WTC11 (cell line): Measurements from ENCODE around the gene S100B. TPM values are rescaled to one million over a fixed set of nuclear protein-coding genes. Genes with fewer than 3 reads are reported as not detected.

Source experiments
- ATAC-seq: fragments of 200-7000 bp; cut with Tn5 transposase; 2 replicates; pipeline ENCODE4 v1.10.0; 2021; ENCODE audit warnings: mild to moderate bottlenecking, moderate library complexity
- CTCF ChIA-PET: fragments of 300-600 bp; sonication (Branson Sonifier 250); formaldehyde crosslinking; loops from one replicate; lab custom pipeline; 2021; ENCODE audit warnings: antibody characterized with exemption; lab: Charles Lee
- POLR2A ChIA-PET: fragments of 350-600 bp; sonication (Branson Sonifier 250); formaldehyde crosslinking; loops from one replicate; lab custom pipeline; 2021; ENCODE audit warnings: antibody characterized with exemption; lab: Charles Lee
- DNase-seq: peaks from one replicate; pipeline ENCODE4 v3.0.0; 2021; ENCODE audit warnings: low spot score
- H3K27ac Mint-ChIP-seq: 2 replicates; pipeline ENCODE4 v1.8.0; 2021; ENCODE audit warnings: mixed read lengths
- H3K27me3 Mint-ChIP-seq: 2 replicates; pipeline ENCODE4 v1.8.0; 2021; ENCODE audit warnings: low read depth, mild to moderate bottlenecking, moderate library complexity, mixed read lengths
- H3K36me3 Mint-ChIP-seq: 2 replicates; pipeline ENCODE4 v1.8.0; 2021; ENCODE audit warnings: mixed read lengths
- H3K4me1 Mint-ChIP-seq: 2 replicates; pipeline ENCODE4 v1.8.0; 2022; ENCODE audit warnings: mixed read lengths
- H3K4me3 Mint-ChIP-seq: 2 replicates; pipeline ENCODE4 v1.8.0; 2021; ENCODE audit warnings: mild to moderate bottlenecking, moderate library complexity, mixed read lengths
- H3K9me3 Mint-ChIP-seq: 2 replicates; pipeline ENCODE4 v1.8.0; 2021; ENCODE audit warnings: mixed read lengths
- CDX4 ChIP-seq: fragments of 250-450 bp; sonication (Bioruptor Pico); IDR thresholded peaks from 2 replicates; pipeline ENCODE4 v1.9.0; 2021; ENCODE audit warnings: moderate library complexity, mild to moderate bottlenecking, inconsistent platforms, borderline replicate concordance
- CREM ChIP-seq: sonication (generic); formaldehyde crosslinking; IDR thresholded peaks from 2 replicates; pipeline ENCODE4 v1.8.1; 2022; ENCODE audit warnings: mild to moderate bottlenecking, missing genetic modification reagents, moderate library complexity
- E2F4 ChIP-seq: sonication (generic); formaldehyde crosslinking; IDR thresholded peaks from 2 replicates; pipeline ENCODE4 v1.8.1; 2022; ENCODE audit warnings: low read depth, mild to moderate bottlenecking, moderate library complexity, missing genetic modification reagents, borderline replicate concordance
- ELF4 ChIP-seq: sonication (generic); formaldehyde crosslinking; IDR thresholded peaks from 2 replicates; pipeline ENCODE4 v1.8.1; 2022; ENCODE audit warnings: low read depth, mild to moderate bottlenecking, moderate library complexity, missing genetic modification reagents
- ESRRA ChIP-seq: sonication (generic); formaldehyde crosslinking; IDR thresholded peaks from 2 replicates; pipeline ENCODE4 v1.8.1; 2022; ENCODE audit warnings: mild to moderate bottlenecking, missing genetic modification reagents, borderline replicate concordance
- FOXK1 ChIP-seq: sonication (generic); formaldehyde crosslinking; IDR thresholded peaks from 2 replicates; pipeline ENCODE4 v1.8.0; 2022; ENCODE audit warnings: mild to moderate bottlenecking, moderate library complexity, missing genetic modification reagents
- MYBL2 ChIP-seq: sonication (generic); formaldehyde crosslinking; IDR thresholded peaks from 2 replicates; pipeline ENCODE4 v1.8.1; 2023; ENCODE audit warnings: mild to moderate bottlenecking, moderate library complexity, missing genetic modification reagents
- TP53 ChIP-seq: sonication (generic); formaldehyde crosslinking; IDR thresholded peaks from 2 replicates; pipeline ENCODE4 v1.8.1; 2023; ENCODE audit warnings: mild to moderate bottlenecking, missing genetic modification reagents
- ZNF232 ChIP-seq: sonication (generic); formaldehyde crosslinking; IDR thresholded peaks from 2 replicates; pipeline ENCODE4 v1.8.0; 2022; ENCODE audit warnings: mild to moderate bottlenecking, missing genetic modification reagents
- ZNF317 ChIP-seq: sonication (generic); formaldehyde crosslinking; IDR thresholded peaks from 2 replicates; pipeline ENCODE4 v1.8.1; 2023; ENCODE audit warnings: low read depth, mild to moderate bottlenecking, moderate library complexity, missing genetic modification reagents, borderline replicate concordance
- ZNF416 ChIP-seq: fragments of 250-450 bp; sonication (Bioruptor Pico); IDR thresholded peaks from 2 replicates; pipeline ENCODE4 v1.9.0; 2021; ENCODE audit warnings: mild to moderate bottlenecking, inconsistent platforms
- ZNF671 ChIP-seq: fragments of 250-450 bp; sonication (Bioruptor Pico); IDR thresholded peaks from 2 replicates; pipeline ENCODE4 v1.8.0; 2021; ENCODE audit warnings: mild to moderate bottlenecking
- ZSCAN18 ChIP-seq: fragments of 250-450 bp; sonication (Bioruptor Pico); IDR thresholded peaks from 2 replicates; pipeline ENCODE4 v2.1.2; 2022; ENCODE audit warnings: mild to moderate bottlenecking, moderate library complexity
- total RNA-seq: library from RNA; stranded (reverse); gene quantifications from 3 replicates; pipeline ENCODE4 v1.2.3, GENCODE V29; 2021
- TF ChIP-seq, protein P1 (sequence below): sonication (generic); formaldehyde crosslinking; IDR thresholded peaks from 2 replicates; pipeline ENCODE4 v1.8.1; 2023; ENCODE audit warnings: mild to moderate bottlenecking, moderate library complexity, missing genetic modification reagents
- TF ChIP-seq, protein P2 (sequence below): sonication (generic); formaldehyde crosslinking; IDR thresholded peaks from 2 replicates; pipeline ENCODE4 v1.8.1; 2023; ENCODE audit warnings: mild to moderate bottlenecking, missing genetic modification reagents, borderline replicate concordance
- TF ChIP-seq, protein P3 (sequence below): fragments of 250-450 bp; sonication (Bioruptor Pico); IDR thresholded peaks from 2 replicates; pipeline ENCODE4 v1.8.0; 2021; ENCODE audit warnings: mild to moderate bottlenecking
- TF ChIP-seq, protein P4 (sequence below): sonication (generic); formaldehyde crosslinking; conservative IDR thresholded peaks from 2 replicates; pipeline ENCODE4 v1.8.1; 2022; ENCODE audit warnings: mild to moderate bottlenecking, missing genetic modification reagents

Gene S100B
- total RNA-seq, 1 experiment from 2014 or later = 0.46 TPM

DNA sequence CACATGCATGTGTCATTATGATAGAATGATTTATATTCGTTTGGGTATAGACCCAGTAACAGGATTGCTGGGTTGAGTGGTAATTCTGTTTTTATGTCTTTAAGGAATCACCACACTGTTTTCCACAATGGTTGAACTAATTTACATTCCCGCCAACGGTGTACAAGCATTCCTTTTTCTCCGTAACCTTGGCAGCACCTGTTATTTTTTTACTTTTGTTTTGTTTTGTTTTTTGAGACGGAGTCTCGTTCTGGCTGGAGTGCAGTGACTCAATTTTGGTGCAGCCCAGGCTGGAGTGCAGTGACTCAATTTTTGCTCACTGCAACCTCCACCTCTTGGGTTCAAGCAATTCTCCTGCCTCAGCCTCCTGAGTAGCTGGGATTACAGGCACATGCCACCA, 8.5 kb upstream of the S100B start (continued):
- no peak for TF ChIP-seq ZNF671 (CRISPR knock-in tag)
- TF ChIP-seq E2F4 (CRISPR knock-in tag) = no peak
- TF ChIP-seq ELF4 = no peak
- TF ChIP-seq, protein P1, sequence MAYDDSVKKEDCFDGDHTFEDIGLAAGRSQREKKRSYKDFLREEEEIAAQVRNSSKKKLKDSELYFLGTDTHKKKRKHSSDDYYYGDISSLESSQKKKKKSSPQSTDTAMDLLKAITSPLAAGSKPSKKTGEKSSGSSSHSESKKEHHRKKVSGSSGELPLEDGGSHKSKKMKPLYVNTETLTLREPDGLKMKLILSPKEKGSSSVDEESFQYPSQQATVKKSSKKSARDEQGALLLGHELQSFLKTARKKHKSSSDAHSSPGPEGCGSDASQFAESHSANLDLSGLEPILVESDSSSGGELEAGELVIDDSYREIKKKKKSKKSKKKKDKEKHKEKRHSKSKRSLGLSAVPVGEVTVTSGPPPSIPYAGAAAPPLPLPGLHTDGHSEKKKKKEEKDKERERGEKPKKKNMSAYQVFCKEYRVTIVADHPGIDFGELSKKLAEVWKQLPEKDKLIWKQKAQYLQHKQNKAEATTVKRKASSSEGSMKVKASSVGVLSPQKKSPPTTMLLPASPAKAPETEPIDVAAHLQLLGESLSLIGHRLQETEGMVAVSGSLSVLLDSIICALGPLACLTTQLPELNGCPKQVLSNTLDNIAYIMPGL (CRISPR knock-in tag) = no peak

DNA sequence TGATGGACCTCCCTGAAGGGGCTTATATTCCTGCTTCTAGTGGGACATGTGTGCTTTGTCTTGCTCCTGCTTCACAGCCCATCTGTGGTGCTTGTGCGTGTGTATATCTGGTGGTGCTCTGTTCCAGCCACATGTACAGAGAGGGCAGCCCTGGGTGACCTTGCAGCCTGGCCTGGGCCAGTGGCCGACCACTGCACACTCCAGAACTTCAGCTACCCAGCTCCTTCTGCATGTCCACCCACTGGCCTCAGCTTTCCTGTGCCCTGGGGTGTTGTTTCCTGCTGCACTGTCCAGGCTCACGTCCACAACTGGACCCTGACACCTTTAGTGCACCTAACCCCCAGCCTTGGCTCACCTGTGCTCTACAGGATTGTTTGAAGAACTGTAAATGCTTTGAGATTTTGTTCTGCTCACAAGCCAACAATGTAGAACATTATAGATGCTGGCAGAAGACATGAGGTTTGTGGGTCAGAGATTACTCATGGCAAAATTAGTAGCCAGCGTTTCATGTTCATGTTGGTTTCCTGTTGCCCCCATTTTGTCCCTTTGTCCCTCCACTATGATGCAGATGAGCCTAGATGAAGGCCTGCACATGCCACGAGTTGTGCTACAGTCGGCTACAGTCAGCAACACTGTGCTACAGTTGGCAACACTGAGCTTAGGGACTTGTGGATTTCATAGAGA, 5.3 kb upstream of the S100B start:
- ATAC-seq = no peak
- POLR2A ChIA-PET = no interaction called here

GRCh38 chr21:46608672-46609111, 3.8 kb upstream of the S100B start:
- CTCF ChIA-PET = no interaction called here
- H3K4me3 Mint-ChIP-seq = no peak overlapping the region

More for the DNA sequence above, 5.3 kb upstream of the S100B start:
- TF ChIP-seq, protein P1 (CRISPR knock-in tag) = no peak
- TF ChIP-seq ZSCAN18 (CRISPR knock-in tag) = no peak
- CTCF ChIA-PET = no interaction called here
- H3K27ac Mint-ChIP-seq = no peak overlapping the region
- DNase-seq = no peak
- H3K4me1 Mint-ChIP-seq = peaks cover 4% of the 10 kb centered on the region
- peaks cover 6% of the 10 kb centered on the region for H3K27me3 Mint-ChIP-seq
- peaks cover 15% of the 10 kb centered on the region for H3K9me3 Mint-ChIP-seq
- H3K36me3 Mint-ChIP-seq = no peaks in the 10 kb centered on the region; the same call in 1 of the 2 replicates
- H3K4me3 Mint-ChIP-seq = no peak overlapping the region

DNA sequence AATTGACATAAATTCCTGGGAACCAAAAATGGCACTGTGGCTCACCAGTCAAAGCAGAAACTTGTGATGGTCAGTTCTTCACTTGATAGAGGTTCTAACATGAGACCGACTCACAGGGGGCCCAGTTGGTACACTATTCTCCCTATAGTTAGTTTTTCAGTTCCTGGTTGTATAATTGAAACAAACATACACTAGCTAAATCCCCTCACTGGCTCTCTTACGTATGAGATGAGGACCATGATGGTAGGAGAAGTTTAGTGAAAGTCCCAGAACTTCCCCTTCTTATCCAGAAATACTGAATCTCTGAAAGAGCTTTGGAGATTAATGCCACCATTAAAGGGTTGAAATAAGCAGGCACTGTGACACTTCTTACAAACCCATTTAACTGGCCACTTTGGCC, 2.8 kb upstream of the S100B start:
- Mint-ChIP-seq H3K27ac (no peak overlapping the region), H3K4me3 (no peak overlapping the region), H3K9me3 (peaks cover 15% of the 10 kb centered on the region), H3K4me1 (peaks cover 27% of the 10 kb centered on the region), H3K36me3 (no peaks in the 10 kb centered on the region; the same call in 1 of the 2 replicates), H3K27me3 (peaks cover 6% of the 10 kb centered on the region)
- CTCF ChIA-PET = no interaction called here
- POLR2A ChIA-PET = no interaction called here
- no peak for DNase-seq
- ATAC-seq = no peak
- TF ChIP-seq ESRRA (CRISPR knock-in tag) = no peak
- TF ChIP-seq CREM (CRISPR knock-in tag) = no peak
- TF ChIP-seq, protein P2, sequence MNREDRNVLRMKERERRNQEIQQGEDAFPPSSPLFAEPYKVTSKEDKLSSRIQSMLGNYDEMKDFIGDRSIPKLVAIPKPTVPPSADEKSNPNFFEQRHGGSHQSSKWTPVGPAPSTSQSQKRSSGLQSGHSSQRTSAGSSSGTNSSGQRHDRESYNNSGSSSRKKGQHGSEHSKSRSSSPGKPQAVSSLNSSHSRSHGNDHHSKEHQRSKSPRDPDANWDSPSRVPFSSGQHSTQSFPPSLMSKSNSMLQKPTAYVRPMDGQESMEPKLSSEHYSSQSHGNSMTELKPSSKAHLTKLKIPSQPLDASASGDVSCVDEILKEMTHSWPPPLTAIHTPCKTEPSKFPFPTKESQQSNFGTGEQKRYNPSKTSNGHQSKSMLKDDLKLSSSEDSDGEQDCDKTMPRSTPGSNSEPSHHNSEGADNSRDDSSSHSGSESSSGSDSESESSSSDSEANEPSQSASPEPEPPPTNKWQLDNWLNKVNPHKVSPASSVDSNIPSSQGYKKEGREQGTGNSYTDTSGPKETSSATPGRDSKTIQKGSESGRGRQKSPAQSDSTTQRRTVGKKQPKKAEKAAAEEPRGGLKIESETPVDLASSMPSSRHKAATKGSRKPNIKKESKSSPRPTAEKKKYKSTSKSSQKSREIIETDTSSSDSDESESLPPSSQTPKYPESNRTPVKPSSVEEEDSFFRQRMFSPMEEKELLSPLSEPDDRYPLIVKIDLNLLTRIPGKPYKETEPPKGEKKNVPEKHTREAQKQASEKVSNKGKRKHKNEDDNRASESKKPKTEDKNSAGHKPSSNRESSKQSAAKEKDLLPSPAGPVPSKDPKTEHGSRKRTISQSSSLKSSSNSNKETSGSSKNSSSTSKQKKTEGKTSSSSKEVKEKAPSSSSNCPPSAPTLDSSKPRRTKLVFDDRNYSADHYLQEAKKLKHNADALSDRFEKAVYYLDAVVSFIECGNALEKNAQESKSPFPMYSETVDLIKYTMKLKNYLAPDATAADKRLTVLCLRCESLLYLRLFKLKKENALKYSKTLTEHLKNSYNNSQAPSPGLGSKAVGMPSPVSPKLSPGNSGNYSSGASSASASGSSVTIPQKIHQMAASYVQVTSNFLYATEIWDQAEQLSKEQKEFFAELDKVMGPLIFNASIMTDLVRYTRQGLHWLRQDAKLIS (CRISPR knock-in tag) = no peak
- TF ChIP-seq CDX4 (CRISPR knock-in tag) = no peak

More at GRCh38 chr21:46608672-46609111, 3.8 kb upstream of the S100B start:
- Mint-ChIP-seq H3K36me3 (no peaks in the 10 kb centered on the region; the same call in 1 of the 2 replicates), H3K4me1 (peaks cover 18% of the 10 kb centered on the region), H3K27ac (no peak overlapping the region), H3K9me3 (peaks cover 15% of the 10 kb centered on the region), H3K27me3 (peaks cover 6% of the 10 kb centered on the region)
- TF ChIP-seq ZNF232 (CRISPR knock-in tag) = no peak
- TF ChIP-seq, protein P3, sequence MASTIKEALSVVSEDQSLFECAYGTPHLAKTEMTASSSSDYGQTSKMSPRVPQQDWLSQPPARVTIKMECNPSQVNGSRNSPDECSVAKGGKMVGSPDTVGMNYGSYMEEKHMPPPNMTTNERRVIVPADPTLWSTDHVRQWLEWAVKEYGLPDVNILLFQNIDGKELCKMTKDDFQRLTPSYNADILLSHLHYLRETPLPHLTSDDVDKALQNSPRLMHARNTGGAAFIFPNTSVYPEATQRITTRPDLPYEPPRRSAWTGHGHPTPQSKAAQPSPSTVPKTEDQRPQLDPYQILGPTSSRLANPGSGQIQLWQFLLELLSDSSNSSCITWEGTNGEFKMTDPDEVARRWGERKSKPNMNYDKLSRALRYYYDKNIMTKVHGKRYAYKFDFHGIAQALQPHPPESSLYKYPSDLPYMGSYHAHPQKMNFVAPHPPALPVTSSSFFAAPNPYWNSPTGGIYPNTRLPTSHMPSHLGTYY = no peak
- no peak for TF ChIP-seq FOXK1
- TF ChIP-seq, protein P4, sequence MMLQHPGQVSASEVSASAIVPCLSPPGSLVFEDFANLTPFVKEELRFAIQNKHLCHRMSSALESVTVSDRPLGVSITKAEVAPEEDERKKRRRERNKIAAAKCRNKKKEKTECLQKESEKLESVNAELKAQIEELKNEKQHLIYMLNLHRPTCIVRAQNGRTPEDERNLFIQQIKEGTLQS (CRISPR knock-in tag) = no peak
- no peak for TF ChIP-seq ZNF416 (CRISPR knock-in tag)
- no peak for TF ChIP-seq MYBL2
- no peak for TF ChIP-seq TP53
- no peak for TF ChIP-seq ZNF317 (CRISPR knock-in tag)
- ATAC-seq = no peak
- no peak for DNase-seq
- POLR2A ChIA-PET = no interaction called here
